ENCODE results near the gene ZNF672.

Gene ZNF672

DNA sequence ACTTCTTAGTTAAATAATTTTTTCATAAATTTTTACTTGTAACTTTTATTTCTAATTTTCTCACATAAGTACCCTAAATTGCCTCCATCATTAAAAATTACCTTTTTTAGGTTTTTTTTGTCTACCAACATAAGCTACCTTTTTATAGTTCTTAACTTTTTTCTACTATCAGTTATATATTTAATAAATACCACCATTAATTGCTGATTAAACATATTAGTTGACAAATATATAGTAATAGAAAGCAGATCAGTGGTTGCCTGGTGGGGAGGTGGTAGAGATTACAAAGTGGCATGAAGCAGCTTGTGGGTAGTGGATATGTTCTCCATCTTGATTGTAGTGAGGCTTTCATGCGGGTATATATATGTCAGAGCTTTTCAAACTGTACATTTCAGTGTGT, 6.2 kb upstream of the ZNF672 start:
- DNase-seq (ENCODE audit: extremely low read depth, insufficient read length), result no peak
- no peaks in the 10 kb centered on the region for H3K36me3 ChIP-seq (ENCODE audit: control insufficient read depth, insufficient read depth, low read length)
- H3K27me3 ChIP-seq (replicated peaks; ENCODE audit: control insufficient read depth, insufficient read depth, low read length), result no peaks in the 10 kb centered on the region
- TF ChIP-seq, protein P1, sequence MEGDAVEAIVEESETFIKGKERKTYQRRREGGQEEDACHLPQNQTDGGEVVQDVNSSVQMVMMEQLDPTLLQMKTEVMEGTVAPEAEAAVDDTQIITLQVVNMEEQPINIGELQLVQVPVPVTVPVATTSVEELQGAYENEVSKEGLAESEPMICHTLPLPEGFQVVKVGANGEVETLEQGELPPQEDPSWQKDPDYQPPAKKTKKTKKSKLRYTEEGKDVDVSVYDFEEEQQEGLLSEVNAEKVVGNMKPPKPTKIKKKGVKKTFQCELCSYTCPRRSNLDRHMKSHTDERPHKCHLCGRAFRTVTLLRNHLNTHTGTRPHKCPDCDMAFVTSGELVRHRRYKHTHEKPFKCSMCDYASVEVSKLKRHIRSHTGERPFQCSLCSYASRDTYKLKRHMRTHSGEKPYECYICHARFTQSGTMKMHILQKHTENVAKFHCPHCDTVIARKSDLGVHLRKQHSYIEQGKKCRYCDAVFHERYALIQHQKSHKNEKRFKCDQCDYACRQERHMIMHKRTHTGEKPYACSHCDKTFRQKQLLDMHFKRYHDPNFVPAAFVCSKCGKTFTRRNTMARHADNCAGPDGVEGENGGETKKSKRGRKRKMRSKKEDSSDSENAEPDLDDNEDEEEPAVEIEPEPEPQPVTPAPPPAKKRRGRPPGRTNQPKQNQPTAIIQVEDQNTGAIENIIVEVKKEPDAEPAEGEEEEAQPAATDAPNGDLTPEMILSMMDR (IDR thresholded peaks at IDR 0.05; ENCODE audit: insufficient read depth, low read length, poor library complexity, severe bottlenecking), result no peak
- no peak overlapping the region for H3K4me3 ChIP-seq (replicated peaks; ENCODE audit: low read depth, low read length)

DNA sequence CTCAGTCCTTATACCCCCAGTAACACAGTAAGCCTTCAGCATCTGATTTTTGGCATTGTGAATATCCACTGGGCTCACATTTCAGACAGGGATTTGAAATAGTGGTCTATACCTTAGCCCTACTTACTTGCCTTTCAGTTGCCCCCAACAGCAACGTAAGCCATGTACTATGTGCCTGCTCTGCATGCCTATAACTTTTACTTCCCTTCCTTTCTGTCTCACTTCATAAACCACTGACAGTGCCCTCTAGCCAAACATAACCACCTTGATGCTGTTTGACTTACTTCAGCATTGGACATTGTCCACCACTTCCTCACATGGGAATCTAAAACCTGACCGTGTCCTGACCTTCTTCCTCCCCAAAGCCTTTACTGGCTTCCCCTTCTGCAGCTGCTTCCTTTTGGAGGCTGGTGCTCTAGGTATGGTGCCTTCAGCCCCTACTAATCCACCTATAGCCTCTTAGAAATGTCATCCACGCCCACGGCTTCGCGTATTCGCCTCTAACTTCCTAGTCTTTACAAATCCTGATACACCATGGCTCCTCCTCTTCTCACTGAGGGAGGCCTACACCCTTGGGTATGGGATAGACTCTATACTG, 3.6 kb upstream of the ZNF672 start:
- DNase-seq (ENCODE audit: extremely low read depth, insufficient read length), result no peak
- Histone ChIP-seq H3K4me3 (replicated peaks; ENCODE audit: low read depth, low read length) (no peak overlapping the region), H3K36me3 (ENCODE audit: control insufficient read depth, insufficient read depth, low read length) (no peaks in the 10 kb centered on the region), H3K27me3 (replicated peaks; ENCODE audit: control insufficient read depth, insufficient read depth, low read length) (no peaks in the 10 kb centered on the region)
- TF ChIP-seq, protein P1 (IDR thresholded peaks at IDR 0.05; ENCODE audit: insufficient read depth, low read length, poor library complexity, severe bottlenecking), result no peak

DNA sequence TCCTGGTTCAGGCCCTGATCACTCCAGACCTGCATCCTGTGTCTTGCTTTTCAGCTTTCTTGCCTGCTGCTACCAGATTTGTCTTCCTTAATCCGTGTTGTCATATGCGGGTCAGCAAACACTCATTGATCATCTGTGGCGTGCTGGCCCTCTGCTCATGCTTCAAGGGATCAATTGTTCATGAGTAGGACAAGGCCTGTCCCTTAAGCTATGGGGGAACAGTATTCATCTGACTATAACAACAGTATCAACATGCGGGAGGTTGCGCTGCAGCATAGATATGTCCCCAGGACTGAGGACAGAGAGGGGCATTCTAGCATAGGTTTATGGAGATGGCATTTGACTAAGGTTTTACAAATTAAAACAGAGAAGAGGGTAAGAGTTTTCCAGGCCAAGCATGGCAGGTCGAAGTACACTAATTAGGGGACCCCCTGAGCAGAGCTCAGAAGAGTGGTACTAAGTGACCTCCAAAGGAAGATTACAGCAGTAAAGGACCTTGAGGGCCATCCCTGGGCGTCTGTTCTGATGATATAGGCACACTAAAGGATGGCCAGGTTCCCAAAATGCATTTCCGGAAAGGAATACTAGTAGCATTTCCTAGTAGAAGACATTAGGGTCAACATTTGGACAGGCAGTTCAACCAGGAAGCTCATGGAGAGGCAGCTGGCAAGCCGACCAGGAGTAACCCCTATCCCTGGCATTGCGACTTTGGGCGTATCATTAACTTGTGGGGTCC, 811 bp upstream of the ZNF672 start:
- Histone ChIP-seq H3K36me3 (ENCODE audit: control insufficient read depth, insufficient read depth, low read length) (no peaks in the 10 kb centered on the region), H3K27me3 (replicated peaks; ENCODE audit: control insufficient read depth, insufficient read depth, low read length) (no peaks in the 10 kb centered on the region), H3K4me3 (replicated peaks; ENCODE audit: low read depth, low read length) (peak overlapping the region; percentile 81)
- TF ChIP-seq, protein P1 (IDR thresholded peaks at IDR 0.05; ENCODE audit: insufficient read depth, low read length, poor library complexity, severe bottlenecking), result no peak
- DNase-seq (ENCODE audit: extremely low read depth, insufficient read length), result no peak

DNA sequence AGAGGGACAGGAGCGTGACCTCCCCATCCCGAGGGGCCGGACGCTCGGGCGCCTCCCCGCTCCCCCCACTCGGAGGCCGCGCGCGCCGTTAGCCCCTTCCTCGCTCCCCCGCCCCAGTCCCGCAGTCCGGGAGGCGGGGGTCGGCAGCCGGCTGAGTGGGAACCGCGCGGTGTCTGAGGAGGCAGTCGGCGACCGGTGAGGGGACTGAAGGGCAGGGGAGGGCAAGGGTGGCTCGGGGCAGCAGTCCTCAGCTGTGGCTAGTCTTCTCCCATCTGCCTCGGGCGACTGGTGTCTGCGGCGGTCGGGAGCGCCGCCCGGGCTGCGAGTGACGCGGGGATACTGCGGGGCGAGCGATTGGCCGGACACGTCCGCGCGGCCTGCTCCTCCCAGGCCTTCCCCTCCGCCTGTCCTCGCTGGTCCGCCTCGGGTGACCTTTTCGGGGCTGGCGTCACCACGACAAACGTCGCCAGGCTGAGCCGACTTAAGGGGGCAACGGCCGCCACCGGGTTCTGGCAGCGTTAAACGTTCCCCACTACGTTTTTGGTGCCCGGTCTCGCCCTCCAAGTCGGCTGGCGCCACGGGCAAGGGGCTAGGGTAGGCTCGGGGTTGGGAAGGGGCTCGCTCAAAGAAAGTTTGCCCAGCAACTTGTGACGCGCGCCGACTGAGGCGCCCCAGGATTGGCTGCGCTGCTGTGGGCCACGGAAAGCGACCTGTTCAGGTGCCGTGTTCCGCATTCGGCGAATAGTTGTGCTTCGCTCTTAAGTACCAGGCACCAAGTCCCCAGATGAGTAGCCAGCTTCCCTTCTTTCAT, 538 bp downstream of the ZNF672 start:
- no peaks in the 10 kb centered on the region for H3K27me3 ChIP-seq (replicated peaks; ENCODE audit: control insufficient read depth, insufficient read depth, low read length)
- peak overlapping the region; percentile 81 for H3K4me3 ChIP-seq (replicated peaks; ENCODE audit: low read depth, low read length)
- H3K36me3 ChIP-seq (ENCODE audit: control insufficient read depth, insufficient read depth, low read length), result no peaks in the 10 kb centered on the region
- peak; percentile 92 for DNase-seq (ENCODE audit: extremely low read depth, insufficient read length)
- TF ChIP-seq, protein P1 (IDR thresholded peaks at IDR 0.05; ENCODE audit: insufficient read depth, low read length, poor library complexity, severe bottlenecking), result no peak

DNA sequence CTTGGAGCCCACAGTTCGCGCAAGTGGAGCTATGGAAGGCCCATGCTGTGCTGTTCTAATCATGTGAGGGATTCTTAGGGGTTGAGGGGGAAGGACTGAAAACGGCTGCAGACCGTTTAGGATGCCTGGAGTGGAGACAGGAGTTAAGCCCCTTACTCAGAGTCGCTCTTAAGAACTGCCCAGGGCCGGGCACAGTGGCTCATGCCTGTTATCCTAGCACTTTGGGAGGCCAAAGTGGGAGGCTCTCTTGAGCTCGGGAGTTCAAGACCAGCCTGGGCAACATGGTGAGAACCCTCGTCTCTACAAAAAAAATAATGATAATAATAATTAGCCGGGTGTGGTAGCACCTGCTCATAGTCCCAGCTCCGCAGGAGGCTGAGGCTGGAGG, 1.1 kb downstream of the ZNF672 start:
- Histone ChIP-seq H3K4me3 (replicated peaks; ENCODE audit: low read depth, low read length) (peak overlapping the region; percentile 81), H3K36me3 (ENCODE audit: control insufficient read depth, insufficient read depth, low read length) (no peaks in the 10 kb centered on the region), H3K27me3 (replicated peaks; ENCODE audit: control insufficient read depth, insufficient read depth, low read length) (no peaks in the 10 kb centered on the region)
- DNase-seq (ENCODE audit: extremely low read depth, insufficient read length), result no peak
- TF ChIP-seq, protein P1 (IDR thresholded peaks at IDR 0.05; ENCODE audit: insufficient read depth, low read length, poor library complexity, severe bottlenecking), result no peak
